H9 (cell line): ENCODE data around the gene PCSK6. TPM values are rescaled to one million over a fixed set of nuclear protein-coding genes. Genes with fewer than 3 reads are reported as not detected.

Source experiments
- DNase-seq: peaks from one replicate; pipeline ENCODE4 v3.0.0-alpha.2; 2017
- H2AFZ ChIP-seq: one replicate; pipeline ENCODE4 v1.6.1; 2013; ENCODE audit warnings: mild to moderate bottlenecking, low read length, control low read depth, moderate library complexity
- H2AK5ac ChIP-seq: 2 replicates; pipeline ENCODE4 v1.6.1; 2013; ENCODE audit warnings: low read length, control low read depth, mixed read lengths; ENCODE audit not compliant: insufficient read length
- H2BK120ac ChIP-seq: one replicate; pipeline ENCODE4 v1.6.1; 2013; ENCODE audit warnings: low read depth, mild to moderate bottlenecking, low read length, control low read depth, inconsistent platforms; ENCODE audit not compliant: poor library complexity, severe bottlenecking
- H2BK12ac ChIP-seq: 2 replicates; pipeline ENCODE4 v1.6.1; 2013; ENCODE audit warnings: low read length, control low read depth, mixed read lengths, low read depth; ENCODE audit not compliant: insufficient read length
- H2BK15ac ChIP-seq: 2 replicates; pipeline ENCODE4 v1.6.1; 2013; ENCODE audit warnings: low read depth, low read length, control low read depth
- H2BK20ac ChIP-seq: one replicate; pipeline ENCODE4 v1.6.1; 2013; ENCODE audit warnings: low read depth, mild to moderate bottlenecking, low read length, control low read depth, inconsistent platforms; ENCODE audit not compliant: poor library complexity, severe bottlenecking
- H2BK5ac ChIP-seq: 2 replicates; pipeline ENCODE4 v1.6.1; 2013; ENCODE audit warnings: low read length, control low read depth, mixed read lengths; ENCODE audit not compliant: insufficient read length
- H3K14ac ChIP-seq: 2 replicates; pipeline ENCODE4 v1.6.1; 2013; ENCODE audit warnings: low read length, control low read depth; ENCODE audit not compliant: insufficient read depth
- H3K18ac ChIP-seq: 2 replicates; pipeline ENCODE4 v1.6.1; 2013; ENCODE audit warnings: low read depth, mild to moderate bottlenecking, mixed read lengths, low read length, control low read depth; ENCODE audit not compliant: insufficient read length
- H3K23ac ChIP-seq: 2 replicates; pipeline ENCODE4 v1.6.1; 2013; ENCODE audit warnings: low read length, control low read depth, mixed read lengths, low read depth; ENCODE audit not compliant: insufficient read length
- H3K23me2 ChIP-seq: 2 replicates; pipeline ENCODE4 v1.6.1; 2013; ENCODE audit warnings: low read depth, mild to moderate bottlenecking, mixed read lengths, low read length, control low read depth; ENCODE audit not compliant: insufficient read length, poor library complexity, severe bottlenecking
- H3K27ac ChIP-seq: 2 replicates; pipeline ENCODE4 v1.5.1; 2013; ENCODE audit warnings: low read length, control low read depth, mixed read lengths, low read depth; ENCODE audit not compliant: insufficient read length
- H3K27me3 ChIP-seq: 2 replicates; pipeline ENCODE4 v1.6.1; 2013; ENCODE audit warnings: low read length, control low read depth, inconsistent platforms; ENCODE audit not compliant: insufficient read depth
- H3K4ac ChIP-seq: 2 replicates; pipeline ENCODE4 v1.6.1; 2013; ENCODE audit warnings: low read depth, mild to moderate bottlenecking, control low read depth, inconsistent platforms, low read length, moderate library complexity
- H3K4me1 ChIP-seq: 2 replicates; pipeline ENCODE4 v1.6.1; 2013; ENCODE audit warnings: low read length, control low read depth, inconsistent platforms; ENCODE audit not compliant: insufficient read depth
- H3K4me2 ChIP-seq: 2 replicates; pipeline ENCODE4 v1.6.1; 2013; ENCODE audit warnings: low read length, control low read depth, mixed read lengths; ENCODE audit not compliant: insufficient read length, insufficient read depth
- H3K56ac ChIP-seq: 2 replicates; pipeline ENCODE4 v1.6.1; 2013; ENCODE audit warnings: low read depth, mild to moderate bottlenecking, mixed read lengths, low read length, control low read depth; ENCODE audit not compliant: insufficient read length
- H3K79me1 ChIP-seq: 2 replicates; pipeline ENCODE4 v1.6.1; 2013; ENCODE audit warnings: low read depth, mild to moderate bottlenecking, moderate library complexity, low read length, control low read depth, inconsistent platforms; ENCODE audit not compliant: insufficient read depth, poor library complexity, severe bottlenecking
- H3K79me2 ChIP-seq: 2 replicates; pipeline ENCODE4 v1.6.1; 2013; ENCODE audit warnings: low read length, control low read depth, inconsistent platforms; ENCODE audit not compliant: insufficient read depth
- H3K9ac ChIP-seq: 2 replicates; pipeline ENCODE4 v1.6.1; 2013; ENCODE audit warnings: low read length, control low read depth, mixed read lengths; ENCODE audit not compliant: insufficient read length; ENCODE audit errors: extremely low read depth
- H3K9me3 ChIP-seq: one replicate; pipeline ENCODE4 v1.6.1; 2013; ENCODE audit warnings: low read depth, low read length, inconsistent platforms; ENCODE audit not compliant: control insufficient read depth
- H3T11ph ChIP-seq: one replicate; pipeline ENCODE4 v1.6.1; 2013; ENCODE audit warnings: mild to moderate bottlenecking, low read length, control low read depth, inconsistent platforms
- H4K20me1 ChIP-seq: one replicate; pipeline ENCODE4 v1.6.1; 2013; ENCODE audit not compliant: control insufficient read depth, insufficient read length, insufficient read depth
- H4K5ac ChIP-seq: 2 replicates; pipeline ENCODE4 v1.6.1; 2013; ENCODE audit warnings: low read depth, mild to moderate bottlenecking, mixed read lengths, low read length, control low read depth; ENCODE audit not compliant: insufficient read length
- H4K8ac ChIP-seq: replicated peaks from 2 replicates; pipeline ENCODE4 v1.6.1; 2013; ENCODE audit warnings: low read length, control low read depth, mixed read lengths, low read depth; ENCODE audit not compliant: insufficient read length
- H4K91ac ChIP-seq: 2 replicates; pipeline ENCODE4 v1.6.1; 2013; ENCODE audit warnings: low read depth, mild to moderate bottlenecking, moderate library complexity, mixed read lengths, low read length, control low read depth; ENCODE audit not compliant: insufficient read length
- H3K27ac Mint-ChIP-seq, 3 experiments: 2 replicates in 2 of 3; 3 replicates in 1 of 3; pipeline ENCODE4 v1.8.0; 2020 to 2021; ENCODE audit warnings: mixed read lengths in 3 of 3, mild to moderate bottlenecking in 1 of 3, moderate library complexity in 1 of 3
- H3K27me3 Mint-ChIP-seq: 2 replicates; pipeline ENCODE4 v1.8.0; 2021; ENCODE audit warnings: low read depth, mild to moderate bottlenecking, moderate library complexity, mixed read lengths
- H3K36me3 Mint-ChIP-seq, 3 experiments: 2 replicates in 2 of 3; 3 replicates in 1 of 3; pipeline ENCODE4 v1.8.0; 2020 to 2021; ENCODE audit warnings: low read depth in 3 of 3, mixed read lengths in 3 of 3; ENCODE audit not compliant: insufficient read depth in 1 of 3
- H3K4me1 Mint-ChIP-seq, 2 experiments: 2 replicates each; pipeline ENCODE4 v1.8.0; 2020; ENCODE audit warnings: mixed read lengths in 2 of 2
- H3K4me3 Mint-ChIP-seq, 2 experiments: 2 replicates in 1 of 2; 3 replicates in 1 of 2; pipeline ENCODE4 v1.8.0; 2020 to 2021; ENCODE audit warnings: mild to moderate bottlenecking in 2 of 2, mixed read lengths in 2 of 2, moderate library complexity in 1 of 2
- H3K9me3 Mint-ChIP-seq, 2 experiments: 2 replicates in 1 of 2; 3 replicates in 1 of 2; pipeline ENCODE4 v1.8.0; 2020; ENCODE audit warnings: mild to moderate bottlenecking in 2 of 2, mixed read lengths in 2 of 2, moderate library complexity in 1 of 2
- CTCF ChIP-seq: fragments of 200-600 bp; sonication (generic); conservative IDR thresholded peaks from 3 replicates; pipeline ENCODE4 v1.8.0; 2021; ENCODE audit warnings: antibody characterized with exemption, mild to moderate bottlenecking
- WGBS: extraction: QIAGEN DNeasy Blood & Tissue Kit; methylation state at CpG from one replicate; pipeline ENCODE4 v1.1.7; 2013; ENCODE audit warnings: missing lambda C conversion rate, low lambda C conversion rate, mixed read lengths; ENCODE audit not compliant: insufficient read length; ENCODE audit errors: extremely low coverage; 5-methylcytosine and 5-hydroxymethylcytosine counted together
- total RNA-seq: library from RNA; stranded (reverse); gene quantifications from 2 replicates; pipeline ENCODE4 v1.2.1, GENCODE V29; 2021

PCSK6 gene
- total RNA-seq, 1 experiment from 2014 or later, result 4.0 TPM

GRCh38 chr15:101391431-101391830 lies 98.1 kb downstream of the PCSK6 start:
- H3K56ac ChIP-seq, result no peak overlapping the region

More at GRCh38 chr15:101391431-101391830, 98.1 kb downstream of the PCSK6 start:
- no peaks in the 10 kb centered on the region for H3K9me3 Mint-ChIP-seq
- Histone ChIP-seq H2BK20ac (no peak overlapping the region), H4K91ac (no peak overlapping the region), H2AFZ (no peak overlapping the region), H2BK12ac (no peak overlapping the region), H2BK120ac (no peak overlapping the region), H3K79me2 (no peaks in the 10 kb centered on the region), H2BK5ac (no peak overlapping the region), H3K4me1 (no peaks in the 10 kb centered on the region), H3K9me3 (no peaks in the 10 kb centered on the region), H4K5ac (no peak overlapping the region), H3K4me2 (no peak overlapping the region), H3T11ph (no peak overlapping the region), H4K20me1 (no peaks in the 10 kb centered on the region), H4K8ac (no peak overlapping the region), H3K23ac (no peak overlapping the region), H3K18ac (no peak overlapping the region), H2BK15ac (no peak overlapping the region), H3K4ac (no peak overlapping the region), H3K27me3 (no peaks in the 10 kb centered on the region), H3K27ac (no peak overlapping the region), H3K23me2 (no peaks in the 10 kb centered on the region), H3K9ac (no peak overlapping the region), H3K14ac (no peak overlapping the region), H2AK5ac (no peak overlapping the region), H3K79me1 (no peaks in the 10 kb centered on the region)
- peaks cover 6% of the 10 kb centered on the region for H3K27me3 Mint-ChIP-seq
- H3K4me3 Mint-ChIP-seq, result no peak overlapping the region
- no peak overlapping the region for H3K27ac Mint-ChIP-seq
- H3K36me3 Mint-ChIP-seq, result no peaks in the 10 kb centered on the region
- no peak for DNase-seq
- no peak for TF ChIP-seq CTCF
- H3K4me1 Mint-ChIP-seq, result peaks cover under 1 to 11% of the 10 kb centered on the region in 2 experiments; a peak in 3 of 4 replicates
- WGBS, result no CpG with 5 or more reads among the region's 10 CpGs
